OCI-LY7 (cell line): ENCODE data around the gene SRR.

ENCODE experiments used
- CTCF ChIP-seq: fragments of 200-600 bp; sonication (generic); conservative IDR thresholded peaks from 2 replicates; pipeline ENCODE4 v1.5.1; 2014; ENCODE audit warnings: mild to moderate bottlenecking, antibody characterized with exemption, low read length, moderate library complexity, mixed read lengths
- EZH2phosphoT487 ChIP-seq: fragments of 200-600 bp; sonication (generic); IDR thresholded peaks from 2 replicates; pipeline ENCODE4 v1.6.1; 2018; ENCODE audit warnings: low read depth, borderline replicate concordance, mild to moderate bottlenecking, mixed run types, antibody characterized with exemption, low read length, moderate library complexity, mixed read lengths

- TF ChIP-seq CTCF (peak; percentile 82), EZH2phosphoT487 (no peak)
Measured at GRCh38 chr17:2282297-2282873, 21.4 kb upstream of the SRR start.
